GM15510 (cell line): Measurements from ENCODE around the gene MAEA.

Source experiments
- POLR2A ChIP-seq: IDR thresholded peaks from 3 replicates; pipeline ENCODE4 v1.6.1; 2011; ENCODE audit warnings: borderline replicate concordance; ENCODE audit not compliant: insufficient read length; ENCODE audit errors: extremely low read depth

Gene MAEA

DNA sequence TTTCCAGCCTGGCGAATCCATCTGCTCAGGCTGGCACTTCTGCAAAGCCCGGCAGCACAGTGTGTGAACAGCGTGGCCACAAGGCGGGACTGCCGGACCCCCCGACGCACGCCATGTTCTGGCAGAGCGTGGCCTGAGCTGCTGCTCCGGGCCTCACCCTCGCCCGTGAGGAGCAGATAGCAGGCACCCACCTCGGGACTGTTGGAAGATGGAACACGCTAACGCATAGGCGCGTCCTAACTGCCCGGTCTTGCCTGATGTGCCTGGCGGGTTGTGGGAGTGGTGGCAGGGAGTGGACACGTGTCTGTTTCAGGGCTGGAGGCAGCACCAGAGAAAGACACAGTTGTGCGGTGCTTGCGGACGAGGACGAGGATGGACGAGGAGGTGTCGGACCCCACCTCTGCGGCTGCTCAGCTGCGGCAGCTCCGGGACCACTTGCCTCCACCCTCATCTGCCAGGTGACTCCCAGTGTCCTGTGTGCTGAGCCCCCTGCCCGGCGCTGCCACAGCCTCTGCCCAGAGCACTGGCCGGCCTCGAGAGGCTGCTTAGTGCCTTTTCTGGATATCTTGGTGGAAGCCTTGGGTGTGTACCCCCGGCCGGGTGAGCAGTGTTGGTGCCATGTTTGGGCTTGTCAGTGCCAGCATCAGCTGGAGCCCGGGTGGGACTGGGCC, 85.5 kb downstream of the MAEA start:
- TF ChIP-seq POLR2A: no peak

DNA sequence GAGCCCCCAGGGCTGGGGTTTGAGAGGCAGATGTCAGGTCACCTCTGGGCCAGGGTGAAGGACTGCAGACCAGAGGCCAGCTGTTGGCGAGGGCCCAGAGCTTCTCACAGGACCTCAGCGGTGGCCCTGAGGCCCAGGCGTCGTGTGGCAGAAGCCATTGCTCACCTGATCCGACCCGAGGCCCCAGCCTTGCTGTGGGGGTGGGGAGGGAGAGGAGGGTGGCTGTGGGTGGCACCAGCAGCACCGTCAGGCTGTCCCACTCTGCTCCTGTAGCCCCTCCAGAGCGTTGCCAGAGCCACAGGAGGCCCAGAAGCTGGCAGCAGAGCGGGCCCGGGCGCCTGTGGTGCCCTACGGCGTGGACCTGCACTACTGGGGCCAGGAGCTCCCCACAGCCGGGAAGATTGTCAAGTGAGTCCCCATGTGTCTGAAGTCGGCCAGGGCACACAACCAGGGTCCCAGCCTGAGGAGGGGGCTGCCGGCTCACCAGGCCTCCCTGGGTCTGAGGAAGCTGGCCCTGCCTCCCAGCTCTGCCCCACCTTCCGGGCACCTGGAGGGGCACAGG, 86.2 kb downstream of the MAEA start:
- TF ChIP-seq POLR2A: no peak

DNA sequence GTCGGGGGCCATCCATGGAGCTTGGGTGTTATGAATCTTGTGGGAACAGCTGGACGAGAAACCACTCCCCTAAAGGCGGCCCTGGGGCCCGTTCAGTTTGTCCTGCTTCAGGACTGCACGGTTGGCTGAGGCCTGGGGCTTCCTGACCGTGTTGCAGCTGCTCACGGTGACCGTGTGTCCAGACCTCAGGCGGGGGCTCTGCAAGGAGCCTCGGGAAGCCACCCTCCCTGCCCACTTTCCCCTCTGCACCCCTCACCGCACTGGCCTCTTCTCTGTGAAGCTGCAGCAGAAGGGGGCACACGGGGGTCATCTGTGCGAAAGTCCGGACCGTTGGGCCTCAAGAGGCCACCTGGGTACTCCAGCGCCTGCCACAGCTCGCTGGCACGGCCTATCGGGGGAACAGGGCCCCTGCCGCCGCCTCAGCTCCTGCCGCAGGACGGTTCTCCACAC, 86.7 kb downstream of the MAEA start:
- TF ChIP-seq POLR2A: no peak

DNA sequence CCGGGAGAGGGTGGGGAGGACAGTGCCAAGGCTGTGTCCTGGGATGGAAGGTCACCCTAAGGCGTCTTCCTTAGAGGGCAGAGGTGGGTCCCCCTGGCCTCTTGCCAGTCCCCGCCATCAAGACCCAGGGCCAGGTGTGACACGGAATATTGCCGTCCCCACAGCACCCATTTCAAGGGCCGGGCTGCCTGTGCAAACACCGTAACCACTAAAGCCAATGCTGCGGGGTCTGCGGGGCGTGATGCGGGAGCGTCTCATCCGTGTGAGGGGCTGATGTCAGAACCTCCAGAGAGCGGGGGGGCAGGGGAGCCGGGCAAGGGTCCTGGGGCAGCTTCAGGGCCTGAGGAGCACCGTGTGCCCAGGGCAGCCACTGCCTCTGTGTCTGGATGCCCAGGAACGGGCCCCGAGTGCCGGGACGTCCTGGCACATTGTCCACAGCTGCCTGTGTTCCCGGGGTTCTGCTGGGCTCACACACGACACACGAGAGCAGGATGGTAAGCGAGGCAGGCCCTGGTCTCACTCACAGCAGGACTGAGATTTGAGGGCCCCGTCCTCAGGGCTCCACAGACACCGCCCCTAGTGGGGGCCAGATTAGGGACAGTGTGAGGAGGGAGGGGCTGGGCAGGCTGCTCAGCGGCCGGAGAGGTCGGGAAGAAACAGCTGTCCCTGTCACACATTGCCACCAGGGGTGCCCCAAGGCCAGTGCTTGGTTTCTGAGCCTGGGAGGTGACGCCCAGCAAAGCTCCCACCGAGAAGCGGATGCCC, 87.3 kb downstream of the MAEA start:
- no peak for TF ChIP-seq POLR2A

DNA sequence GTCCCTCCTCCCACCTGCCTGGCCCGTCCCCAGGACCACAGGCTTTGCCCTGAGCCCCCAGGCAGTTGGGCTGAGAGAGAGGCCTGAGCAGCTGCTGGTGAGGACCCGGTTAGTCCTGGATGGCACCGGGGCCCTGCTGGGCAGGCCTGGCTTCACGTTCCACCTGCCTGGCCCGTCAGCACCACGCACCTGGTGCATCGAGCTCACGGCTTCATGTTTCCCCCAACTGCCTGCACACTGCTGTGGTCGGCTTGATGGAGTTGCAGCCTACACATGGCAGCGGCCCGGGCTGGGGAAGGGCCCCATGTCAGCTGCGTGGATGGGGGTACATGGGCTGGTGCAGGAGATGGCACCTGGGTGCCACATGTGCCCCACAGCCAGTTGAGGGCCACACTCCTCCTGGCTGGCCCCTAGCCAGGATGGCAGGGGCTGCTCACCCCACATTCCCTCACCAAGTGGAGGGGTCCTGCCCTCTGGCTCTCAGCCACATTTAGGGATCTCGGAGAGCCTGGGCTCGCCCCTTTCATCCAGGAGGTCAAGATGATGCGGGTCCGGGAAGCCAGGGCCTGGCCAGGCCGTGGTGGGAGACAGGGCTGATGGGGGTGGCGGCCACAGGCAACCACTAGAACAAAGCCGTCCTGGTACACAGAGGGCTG, 88.0 kb downstream of the MAEA start:
- TF ChIP-seq POLR2A: no peak

DNA sequence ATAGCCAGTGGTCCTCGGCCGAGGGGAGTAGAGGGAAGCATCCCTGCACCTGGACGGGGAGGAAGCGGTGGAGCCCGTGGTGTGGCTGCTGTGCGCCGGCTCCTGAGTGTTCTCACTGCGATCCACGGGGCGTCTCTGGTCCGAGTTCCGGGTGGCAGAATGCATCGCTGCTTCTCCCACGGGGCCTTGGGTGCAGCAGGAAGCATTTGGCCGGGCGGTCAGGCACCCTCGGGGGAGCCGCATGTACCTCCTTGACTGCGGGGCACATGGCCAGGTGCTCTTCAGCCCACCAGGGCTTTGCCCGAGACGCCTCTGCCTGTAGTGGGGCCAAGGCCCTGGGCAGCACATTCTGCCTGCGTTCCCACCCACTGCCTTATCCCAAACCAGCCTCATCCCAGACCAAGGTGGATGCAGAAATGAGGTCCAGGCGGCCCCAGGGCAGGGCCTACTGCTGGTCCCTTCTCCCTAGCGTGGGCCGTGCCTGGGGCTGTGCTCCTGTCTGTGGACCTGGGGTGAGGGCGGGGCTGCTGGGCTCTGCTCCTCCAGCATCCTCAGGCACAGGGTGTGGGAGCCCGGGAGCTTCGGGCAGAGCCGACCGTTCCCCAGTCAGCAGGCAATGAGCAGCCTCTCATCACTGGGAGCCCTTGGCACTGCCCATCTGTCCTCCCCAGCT, 89.0 kb downstream of the MAEA start:
- TF ChIP-seq POLR2A: no peak

DNA sequence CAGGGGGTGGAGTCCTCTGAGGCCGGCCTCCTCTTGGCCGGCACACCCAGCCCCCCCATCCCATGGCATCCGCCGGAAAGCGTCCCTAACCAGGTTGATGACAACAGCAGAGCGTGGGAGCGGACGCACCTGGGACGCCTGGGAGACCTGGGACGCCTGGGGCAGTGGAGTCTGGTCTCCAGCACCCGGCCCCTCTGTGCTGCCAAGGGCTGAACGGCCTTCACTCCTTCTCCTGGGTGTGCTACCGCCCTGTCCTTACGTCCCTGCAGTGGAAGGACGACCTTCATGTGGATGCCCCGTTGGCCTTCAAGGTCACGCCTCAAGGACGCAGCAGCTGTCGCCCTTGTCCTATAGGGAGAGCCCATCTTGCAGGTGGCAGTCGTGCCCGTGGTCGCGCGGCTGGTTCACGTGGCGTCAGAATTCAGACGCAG, 89.7 kb downstream of the MAEA start:
- no peak for TF ChIP-seq POLR2A

DNA sequence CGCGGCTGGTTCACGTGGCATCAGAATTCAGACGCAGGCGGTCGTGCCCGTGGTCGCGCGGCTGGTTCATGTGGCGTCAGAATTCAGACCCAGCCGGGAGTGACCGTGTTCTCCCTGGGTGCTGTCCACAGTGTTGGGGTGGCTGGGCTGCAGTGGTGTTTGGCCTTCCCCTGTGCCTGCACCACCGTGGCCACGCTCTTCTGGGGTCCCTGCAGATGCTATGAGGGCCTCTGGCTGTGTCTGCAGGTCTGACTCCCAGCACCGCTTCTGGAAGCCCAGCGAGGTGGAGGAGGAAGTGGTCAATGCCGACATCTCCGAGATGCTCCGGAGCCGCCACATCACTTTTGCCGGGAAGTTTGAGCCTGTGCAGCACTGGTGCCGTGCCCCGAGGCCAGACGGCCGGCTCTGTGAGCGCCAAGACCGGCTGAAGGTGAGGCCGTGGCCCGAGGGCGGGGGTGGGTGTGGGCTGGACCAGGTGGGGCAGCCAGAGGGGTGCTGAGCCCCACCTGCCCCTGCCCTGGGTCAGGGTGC, 90.2 kb downstream of the MAEA start:
- no peak for TF ChIP-seq POLR2A

DNA sequence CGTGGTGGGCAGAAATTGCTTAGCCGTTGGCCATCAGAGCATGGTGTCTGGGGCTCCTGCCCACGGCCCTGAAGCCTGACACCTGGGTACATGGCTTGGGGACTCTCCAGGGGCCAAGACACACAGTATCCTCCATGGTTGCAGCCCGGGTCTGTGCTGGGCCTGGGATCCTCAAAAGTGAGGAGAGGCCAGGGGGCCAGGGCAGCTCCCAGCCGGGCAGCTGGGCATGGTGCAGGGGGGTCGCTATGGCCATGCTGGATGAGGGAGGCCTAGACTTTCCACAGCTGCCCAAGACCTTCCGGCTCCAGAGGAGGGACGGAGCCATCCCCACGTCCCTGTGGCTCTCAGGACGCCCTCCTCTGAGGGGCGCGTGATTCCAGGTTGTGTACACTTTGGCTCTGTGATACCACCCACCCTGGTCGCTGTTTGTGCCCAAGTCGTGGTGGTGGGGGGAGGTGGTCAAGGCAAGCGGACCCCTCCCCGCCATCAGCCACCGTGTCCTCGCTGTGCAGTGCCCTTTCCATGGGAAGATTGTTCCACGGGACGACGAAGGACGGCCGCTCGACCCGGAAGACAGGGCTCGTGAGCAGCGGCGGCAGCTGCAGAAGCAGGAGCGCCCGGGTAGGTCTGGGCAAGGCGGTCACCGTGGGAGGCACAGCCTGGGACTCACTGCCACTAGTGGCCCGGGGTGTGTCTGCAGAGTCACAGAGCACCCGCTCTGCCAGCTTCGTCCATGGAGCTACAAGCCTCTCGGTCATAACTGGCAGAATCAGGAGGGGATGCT, 90.9 kb downstream of the MAEA start:
- TF ChIP-seq POLR2A: no peak

DNA sequence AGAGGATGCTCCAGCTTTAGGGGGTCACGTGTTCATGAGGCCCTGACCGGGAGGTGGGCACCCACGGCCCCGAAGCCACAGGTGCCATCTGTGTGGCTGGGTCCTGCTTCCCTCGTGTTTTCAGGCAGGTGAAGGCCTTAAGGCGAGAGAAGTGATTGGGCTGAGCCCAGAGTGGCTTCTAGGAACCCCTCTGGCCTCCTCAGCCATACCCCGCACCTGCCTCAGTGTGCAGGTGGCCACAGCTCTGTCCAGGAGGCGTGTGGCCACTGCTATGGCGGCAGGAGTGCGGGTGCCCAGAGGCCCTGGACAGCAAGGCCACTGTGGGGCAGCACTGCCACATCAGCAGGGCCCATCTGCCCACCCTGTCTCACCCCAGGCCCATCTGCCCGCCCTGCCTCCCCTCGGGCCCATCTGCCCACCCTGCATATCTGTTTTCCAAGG, 91.5 kb downstream of the MAEA start:
- TF ChIP-seq POLR2A: no peak

DNA sequence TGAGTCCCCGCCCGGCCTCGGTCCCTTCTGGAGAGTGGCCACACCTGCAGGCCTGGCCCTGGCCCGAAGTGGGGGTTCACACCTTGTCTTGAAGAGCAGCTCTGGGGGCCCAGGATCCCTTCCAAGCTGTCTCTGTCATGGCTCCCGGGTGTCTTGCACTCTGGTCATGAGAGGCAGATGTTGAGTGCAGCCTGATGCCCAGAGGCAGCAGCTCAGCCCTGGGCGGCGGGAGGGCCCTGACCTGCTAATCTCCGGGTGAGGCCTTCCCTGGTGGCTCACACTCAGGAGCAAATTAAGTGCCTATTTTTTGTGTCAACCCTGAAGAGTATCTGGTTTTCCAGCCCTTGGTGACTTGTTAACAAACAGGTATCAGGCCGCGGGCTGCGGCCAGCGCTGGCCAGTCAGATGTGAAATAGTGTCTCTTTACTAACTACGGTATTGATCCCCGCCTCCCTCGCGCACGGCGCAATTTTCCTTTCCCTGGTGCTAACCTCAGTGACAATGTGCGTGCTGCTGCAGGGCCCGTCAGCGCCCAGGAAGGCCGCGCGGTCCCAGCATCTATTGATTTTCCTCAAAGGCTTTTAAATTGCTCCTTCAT, 92.4 kb downstream of the MAEA start:
- TF ChIP-seq POLR2A: no peak

DNA sequence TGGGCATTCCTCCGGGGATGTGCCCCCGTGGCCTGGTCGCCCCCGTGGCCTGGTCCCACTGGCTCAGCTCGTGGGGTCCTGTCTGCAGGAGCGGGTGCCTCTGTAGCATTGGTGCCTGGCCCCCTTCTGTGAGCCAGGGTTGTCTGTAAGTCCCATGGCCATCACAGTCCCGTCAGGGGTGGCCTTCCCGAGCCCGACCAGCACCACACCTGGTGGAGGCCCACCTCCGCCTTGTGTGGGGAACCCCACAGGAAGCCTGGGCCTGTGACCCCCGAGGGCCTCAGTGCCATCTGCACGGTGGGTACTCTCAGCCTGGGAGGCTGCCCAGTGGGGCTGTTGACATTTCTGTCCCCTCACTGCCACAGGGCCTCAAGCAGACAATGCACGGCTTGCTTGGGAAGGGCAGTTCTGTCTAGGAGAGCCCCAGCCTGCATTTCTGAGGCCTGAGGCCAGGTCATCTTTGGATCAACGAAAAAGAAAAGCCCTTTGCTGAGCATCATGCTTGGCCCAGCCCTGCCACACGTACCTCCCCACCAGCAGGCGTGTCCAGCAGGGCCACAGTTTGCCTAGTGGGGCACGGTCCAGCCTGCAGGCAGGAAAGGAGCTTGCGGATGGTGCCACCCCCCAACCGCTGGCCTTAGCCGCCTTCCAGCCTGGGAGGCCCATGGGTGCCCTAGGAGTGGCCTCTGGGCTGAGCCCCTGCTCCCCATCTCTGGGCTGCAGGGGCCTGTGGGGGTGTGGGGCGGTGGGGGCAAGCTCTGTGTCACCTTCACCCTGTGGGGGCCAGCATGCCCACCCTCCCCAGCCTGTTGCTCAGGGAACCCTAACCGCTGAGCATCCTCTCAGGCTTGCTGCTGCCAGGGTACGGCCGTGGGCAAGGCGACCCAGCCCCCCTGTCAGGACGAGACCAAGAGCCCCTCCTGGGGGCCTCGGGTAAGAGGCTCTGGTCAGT, 93.4 kb downstream of the MAEA start:
- TF ChIP-seq POLR2A: no peak
